DOHH2 (cell line): ENCODE measurements around the gene HSPB8.

Experiments used
- CTCF ChIP-seq: fragments of 200-600 bp; sonication (generic); IDR thresholded peaks from one replicate; pipeline ENCODE4 v1.5.1; 2014; ENCODE audit warnings: antibody characterized with exemption, mild to moderate bottlenecking, low read depth, low read length; ENCODE audit not compliant: poor library complexity, severe bottlenecking
- EZH2phosphoT487 ChIP-seq: fragments of 200-600 bp; sonication (generic); IDR thresholded peaks from 2 replicates; pipeline ENCODE4 v1.6.1; 2017; ENCODE audit warnings: borderline replicate concordance, mild to moderate bottlenecking, antibody characterized with exemption, low read length, moderate library complexity, mixed read lengths

DNA sequence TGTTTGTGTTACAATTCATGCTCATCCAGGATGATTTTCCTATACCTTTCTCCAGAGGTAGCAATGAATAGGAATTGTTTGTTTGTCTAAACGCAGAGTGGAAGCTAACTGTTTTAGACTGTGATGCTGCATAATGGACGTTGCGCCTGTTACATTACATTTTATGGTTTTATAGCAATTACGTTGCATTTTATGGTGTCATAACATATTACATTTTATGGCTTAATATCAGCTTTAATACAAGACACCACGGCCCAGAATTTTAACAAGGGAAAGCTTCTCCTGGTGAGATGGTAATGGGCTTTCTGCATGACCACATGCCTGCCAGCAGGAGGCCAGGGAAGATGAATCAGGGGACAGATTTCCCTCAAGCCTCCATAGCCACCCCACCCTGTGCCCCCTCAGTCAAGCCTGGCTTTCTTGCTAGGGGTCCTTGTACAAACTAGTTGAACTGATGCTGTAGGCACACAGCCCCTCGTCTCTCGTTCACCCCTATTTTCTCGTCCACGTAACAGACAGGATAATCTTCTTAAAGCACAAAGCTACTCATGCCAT, 56.5 kb downstream of the HSPB8 start:
- TF ChIP-seq CTCF: no peak
- no peak for TF ChIP-seq EZH2phosphoT487
